PC-3 (cell line): ENCODE results near the gene PIR.

ENCODE experiments used
- EZH2 ChIP-seq: fragments of 300-600 bp; sonication (generic); IDR thresholded peaks from one replicate; pipeline ENCODE4 v1.6.1; 2017; ENCODE audit warnings: antibody characterized with exemption, mild to moderate bottlenecking, low read length; ENCODE audit not compliant: unreplicated experiment
- EZH2phosphoT487 ChIP-seq: fragments of 300-600 bp; sonication (generic); IDR thresholded peaks from 2 replicates; pipeline ENCODE4 v1.6.1; 2018; ENCODE audit warnings: mild to moderate bottlenecking, antibody characterized with exemption, low read length, borderline replicate concordance
- TF ChIP-seq, protein P1 (sequence below): fragments of 300-600 bp; sonication (generic); conservative IDR thresholded peaks from 2 replicates; pipeline ENCODE4 v1.5.1; 2017; ENCODE audit warnings: antibody characterized with exemption, low read depth, mild to moderate bottlenecking, low read length

DNA sequence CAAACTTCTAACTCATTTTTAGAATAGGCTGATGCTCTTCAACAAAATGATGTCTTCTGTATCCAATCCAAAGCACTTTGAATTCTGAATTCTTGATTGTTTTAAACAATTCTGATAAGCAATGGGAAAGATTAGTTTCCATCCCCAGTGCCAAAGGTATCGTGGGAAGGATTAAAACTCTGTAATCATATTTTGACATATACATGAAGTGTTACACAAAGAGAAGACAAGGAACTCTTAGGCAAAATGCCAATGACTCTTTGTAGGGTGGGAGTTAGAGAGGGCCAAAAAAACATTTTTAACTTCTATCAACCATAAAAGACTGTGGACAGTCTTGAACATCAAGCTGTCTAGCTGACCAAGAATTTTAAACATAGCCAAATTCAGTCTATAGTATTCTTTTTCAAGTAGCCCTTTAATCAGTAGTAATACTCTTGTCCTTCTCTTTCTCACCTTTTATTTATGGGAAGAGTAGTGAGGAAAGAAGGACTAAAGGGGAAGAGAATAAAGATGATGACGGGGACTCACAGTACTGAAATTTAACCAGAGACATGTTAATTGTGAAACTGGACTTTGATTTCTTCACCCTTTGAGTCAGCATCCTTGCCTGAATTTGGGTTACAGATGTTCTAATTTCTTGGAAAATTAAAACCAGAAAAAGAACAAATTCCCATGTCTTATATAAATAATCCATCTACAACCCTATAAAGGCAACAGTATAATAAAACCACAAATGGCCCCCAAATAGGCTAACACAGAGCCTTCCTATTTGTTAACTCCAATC lies 57.1 kb downstream of the PIR start:
- TF ChIP-seq, protein P1, sequence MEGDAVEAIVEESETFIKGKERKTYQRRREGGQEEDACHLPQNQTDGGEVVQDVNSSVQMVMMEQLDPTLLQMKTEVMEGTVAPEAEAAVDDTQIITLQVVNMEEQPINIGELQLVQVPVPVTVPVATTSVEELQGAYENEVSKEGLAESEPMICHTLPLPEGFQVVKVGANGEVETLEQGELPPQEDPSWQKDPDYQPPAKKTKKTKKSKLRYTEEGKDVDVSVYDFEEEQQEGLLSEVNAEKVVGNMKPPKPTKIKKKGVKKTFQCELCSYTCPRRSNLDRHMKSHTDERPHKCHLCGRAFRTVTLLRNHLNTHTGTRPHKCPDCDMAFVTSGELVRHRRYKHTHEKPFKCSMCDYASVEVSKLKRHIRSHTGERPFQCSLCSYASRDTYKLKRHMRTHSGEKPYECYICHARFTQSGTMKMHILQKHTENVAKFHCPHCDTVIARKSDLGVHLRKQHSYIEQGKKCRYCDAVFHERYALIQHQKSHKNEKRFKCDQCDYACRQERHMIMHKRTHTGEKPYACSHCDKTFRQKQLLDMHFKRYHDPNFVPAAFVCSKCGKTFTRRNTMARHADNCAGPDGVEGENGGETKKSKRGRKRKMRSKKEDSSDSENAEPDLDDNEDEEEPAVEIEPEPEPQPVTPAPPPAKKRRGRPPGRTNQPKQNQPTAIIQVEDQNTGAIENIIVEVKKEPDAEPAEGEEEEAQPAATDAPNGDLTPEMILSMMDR, result no peak
- TF ChIP-seq EZH2phosphoT487 (no peak), EZH2 (no peak)
